GM18508 (cell line): ENCODE results near the gene WRNIP1.

Experiments
- ATAC-seq: cut with Tn5 transposase; IDR thresholded peaks from one replicate; pipeline ENCODE4 v1.9.1; 2021; ENCODE audit warnings: moderate number of reproducible peaks; ENCODE audit not compliant: insufficient read depth, unreplicated experiment

Gene WRNIP1

DNA sequence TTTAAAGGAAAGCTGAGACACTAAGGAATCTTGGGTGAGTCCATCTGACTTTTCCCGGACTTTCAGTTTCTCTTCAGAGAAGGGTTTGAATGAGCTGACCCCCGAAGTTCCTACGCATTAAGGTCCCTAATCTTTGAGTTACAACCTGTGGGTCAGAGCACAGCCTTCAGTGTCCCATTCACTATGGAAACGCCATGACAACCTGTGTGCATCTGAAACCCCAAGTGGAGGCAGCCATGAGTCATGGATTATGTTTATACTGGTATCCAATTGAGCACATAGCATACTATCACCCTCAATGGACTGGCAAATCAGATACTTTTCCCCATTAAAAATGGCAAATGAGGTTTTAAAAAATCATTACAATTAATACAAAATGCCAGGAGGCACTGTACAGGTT lies 25.9 kb upstream of the WRNIP1 start:
- no peak for ATAC-seq

- ATAC-seq, result no peak
These were observed 24.6 kb upstream of the WRNIP1 start for GRCh38 chr6:2740581-2740980.

GRCh38 chr6:2741756-2742155 lies 23.4 kb upstream of the WRNIP1 start:
- ATAC-seq, result no peak

- no peak for ATAC-seq
These were observed 21.6 kb upstream of the WRNIP1 start for GRCh38 chr6:2743280-2744208.

DNA sequence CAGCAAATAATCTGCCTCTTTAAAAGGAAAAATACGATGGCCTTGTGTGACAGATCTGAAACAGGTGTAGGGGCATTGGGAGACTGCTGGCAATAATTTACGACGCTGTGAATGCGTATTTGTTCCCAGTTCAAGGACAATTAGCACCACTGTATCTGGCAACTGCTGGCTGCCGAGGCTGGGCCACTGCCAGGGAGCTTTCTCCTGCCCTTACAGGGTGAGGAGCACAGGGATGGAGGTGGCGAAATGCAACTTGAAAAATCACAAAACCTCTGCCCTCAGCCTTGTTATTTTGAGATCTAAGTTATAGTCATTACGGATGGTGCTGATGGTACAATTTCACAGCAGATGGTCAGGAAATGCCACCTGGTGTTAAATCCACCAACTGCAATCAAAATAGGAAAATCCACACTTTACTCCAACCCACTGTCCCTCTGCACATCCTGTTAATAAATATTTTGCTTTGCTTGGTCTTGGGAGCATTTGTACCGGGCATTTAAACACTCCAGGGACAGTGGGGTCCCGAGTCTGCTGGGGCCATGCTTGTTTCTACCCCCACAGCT lies 20.9 kb upstream of the WRNIP1 start:
- no peak for ATAC-seq

DNA sequence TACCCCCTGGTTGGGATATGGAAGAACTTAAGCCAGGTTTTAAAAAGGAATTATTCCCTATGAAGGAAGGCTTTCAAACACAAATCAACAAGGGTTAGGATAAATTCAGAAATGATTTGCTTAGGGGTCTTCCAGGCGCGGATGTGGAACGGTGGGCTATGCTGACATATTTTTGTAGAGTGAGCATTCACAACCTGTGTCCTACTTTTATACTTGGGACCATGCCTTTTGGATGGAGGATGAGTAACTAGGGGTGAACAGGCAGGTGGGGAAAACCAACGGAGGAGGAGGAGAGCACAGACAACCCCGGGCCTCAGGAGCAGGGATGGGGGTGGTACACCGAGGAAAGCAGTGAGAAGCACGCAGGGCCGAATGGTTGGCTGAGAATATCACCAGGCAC lies 20.4 kb upstream of the WRNIP1 start:
- ATAC-seq, result no peak

DNA sequence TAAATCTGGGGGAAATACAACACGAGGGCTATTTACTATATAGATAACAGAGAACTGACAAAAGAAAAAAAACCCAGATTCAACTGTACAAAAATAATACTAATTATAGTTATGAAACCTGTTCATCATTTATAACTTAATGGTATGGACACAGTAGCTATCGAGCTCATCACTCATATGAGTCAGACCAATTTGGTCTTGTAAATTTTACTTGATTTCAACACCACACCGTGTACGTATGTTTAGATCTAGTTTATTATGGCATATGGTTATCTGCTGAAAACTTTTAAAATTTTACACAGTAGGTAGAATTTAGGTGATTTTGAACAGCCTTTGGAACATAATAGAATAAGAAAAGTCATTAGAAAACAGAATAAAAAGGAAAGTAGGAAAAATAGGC lies 19.9 kb upstream of the WRNIP1 start:
- no peak for ATAC-seq

DNA sequence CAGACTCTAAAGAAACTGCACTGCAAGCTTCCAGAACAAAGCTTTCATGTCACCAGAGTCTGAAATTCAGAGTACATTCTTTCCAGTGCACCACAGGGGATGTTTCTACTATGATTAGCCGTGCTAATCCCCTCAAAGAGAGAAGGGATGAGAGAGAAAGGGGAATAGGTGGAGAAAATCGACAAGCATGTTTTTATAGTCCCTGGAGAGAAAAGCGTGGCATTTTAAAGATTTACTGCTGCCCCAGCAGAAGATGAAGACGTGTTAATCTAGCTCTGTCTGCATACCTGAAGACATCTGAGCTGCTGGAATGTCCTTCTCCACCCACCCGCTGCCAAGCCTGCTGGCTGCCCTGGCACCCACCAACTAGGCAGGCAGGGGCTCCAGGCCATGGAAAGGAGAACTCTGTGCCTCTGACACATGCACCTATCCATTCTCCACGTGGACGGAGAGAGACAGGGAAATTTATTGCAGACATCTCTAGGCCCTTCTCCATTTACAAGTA lies 18.6 kb upstream of the WRNIP1 start:
- ATAC-seq, result no peak

DNA sequence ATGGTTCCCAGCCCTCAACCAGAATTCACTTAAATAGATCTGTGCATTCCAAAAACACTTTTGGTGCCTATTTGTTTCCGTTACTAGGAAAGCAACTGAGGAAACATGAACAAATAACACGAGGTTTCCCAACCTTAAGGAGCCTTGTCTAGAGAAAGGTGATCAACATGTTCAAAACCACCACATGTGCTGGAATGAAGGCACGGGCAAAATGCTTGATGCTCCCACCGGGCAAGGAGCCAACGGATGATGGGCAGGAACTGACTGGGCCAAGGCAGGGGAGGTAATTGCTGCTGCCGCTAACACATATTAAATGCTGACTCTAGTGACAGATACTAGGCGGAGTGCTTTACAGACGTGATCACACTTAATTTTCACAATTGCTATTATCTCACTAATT lies 17.0 kb upstream of the WRNIP1 start:
- no peak for ATAC-seq

- no peak for ATAC-seq
These were observed 15.1 kb upstream of the WRNIP1 start for GRCh38 chr6:2749969-2750600.

- no peak for ATAC-seq
These were observed 14.4 kb upstream of the WRNIP1 start, which contains the start of gene MYLK4 for GRCh38 chr6:2750832-2751231. Gene MYLK4 (minus strand): TSS chr6:2750922. CDS start chr6:2749294, 1,628 bp downstream.

DNA sequence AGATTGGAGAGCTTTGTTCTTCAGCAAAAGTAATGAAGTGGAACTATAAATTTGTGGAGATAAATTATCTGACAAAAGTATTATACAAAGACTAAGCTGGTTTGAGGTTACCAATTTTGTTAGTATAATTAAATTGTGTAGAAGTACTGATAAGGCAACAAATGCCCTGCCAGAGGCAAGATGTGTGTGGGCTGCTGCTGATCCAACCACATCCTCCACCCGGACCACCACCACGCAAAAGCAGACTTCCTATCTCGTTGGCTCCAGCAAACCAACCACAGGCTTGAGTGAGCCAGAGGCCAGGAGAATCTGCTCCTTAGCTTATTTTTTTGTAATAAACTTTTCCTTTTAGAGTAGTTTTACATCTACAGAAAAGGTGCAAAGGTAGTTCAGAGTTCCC lies 13.3 kb upstream of the WRNIP1 start:
- ATAC-seq, result no peak

- ATAC-seq, result no peak
These were observed 12.6 kb upstream of the WRNIP1 start for GRCh38 chr6:2752477-2753109.

DNA sequence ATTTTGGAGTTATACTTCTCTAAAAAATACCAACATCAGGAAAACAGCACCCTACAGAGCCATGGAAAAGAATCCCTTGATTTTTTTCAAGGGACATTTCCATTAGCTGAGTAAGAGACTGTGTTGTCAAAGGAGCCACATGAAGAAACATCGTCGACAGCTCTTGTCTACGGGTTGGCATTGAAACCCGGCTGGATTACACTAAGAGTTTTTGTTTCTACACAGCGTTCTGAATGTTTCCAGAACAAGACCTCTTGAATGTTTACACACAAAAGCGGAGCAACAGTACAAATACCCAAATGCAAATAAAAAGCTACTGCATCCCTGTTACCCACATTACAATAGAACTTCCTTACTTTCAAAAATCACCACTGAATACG lies 12.1 kb upstream of the WRNIP1 start:
- ATAC-seq, result no peak

GRCh38 chr6:2753743-2754142 lies 11.4 kb upstream of the WRNIP1 start:
- ATAC-seq, result no peak

- no peak for ATAC-seq
These were observed 10.8 kb upstream of the WRNIP1 start for GRCh38 chr6:2754393-2754792.

DNA sequence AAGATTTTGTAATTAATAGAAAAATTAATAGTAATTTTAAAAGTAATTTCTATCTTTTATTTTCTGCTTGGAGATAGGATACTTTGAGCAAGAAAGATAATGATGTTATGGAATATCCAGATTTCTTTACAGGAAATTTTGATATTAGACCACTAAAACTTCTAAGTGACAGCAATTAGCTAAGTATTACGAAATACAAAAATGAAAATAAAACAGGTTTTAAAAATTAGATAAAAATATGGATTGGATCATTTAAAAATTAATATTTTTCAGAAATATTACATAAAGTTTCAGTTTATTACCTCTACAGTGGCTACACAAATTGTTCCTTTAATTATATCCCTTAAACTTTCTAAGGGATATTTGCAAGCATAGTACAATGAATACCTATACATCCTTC lies 10.3 kb upstream of the WRNIP1 start:
- ATAC-seq, result no peak

DNA sequence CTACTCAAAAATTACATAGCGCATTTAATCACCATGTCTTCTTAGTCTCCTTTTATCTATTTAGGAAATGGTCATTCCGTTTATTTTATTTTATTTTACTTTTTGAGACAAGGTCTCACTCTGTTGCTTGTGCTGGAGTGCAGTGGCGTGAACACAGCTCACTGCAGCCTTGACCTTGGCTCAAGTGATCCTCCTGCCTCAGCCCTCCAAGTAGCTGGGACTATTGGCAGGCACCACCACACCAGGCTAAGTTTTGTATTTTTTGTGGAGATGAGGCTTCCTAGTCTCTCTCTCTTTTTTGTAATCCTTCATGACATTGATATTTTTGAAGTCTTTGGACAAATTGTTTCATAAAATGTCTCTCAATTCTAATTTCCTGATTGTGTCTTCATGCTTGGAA lies 9.7 kb upstream of the WRNIP1 start:
- ATAC-seq, result no peak

DNA sequence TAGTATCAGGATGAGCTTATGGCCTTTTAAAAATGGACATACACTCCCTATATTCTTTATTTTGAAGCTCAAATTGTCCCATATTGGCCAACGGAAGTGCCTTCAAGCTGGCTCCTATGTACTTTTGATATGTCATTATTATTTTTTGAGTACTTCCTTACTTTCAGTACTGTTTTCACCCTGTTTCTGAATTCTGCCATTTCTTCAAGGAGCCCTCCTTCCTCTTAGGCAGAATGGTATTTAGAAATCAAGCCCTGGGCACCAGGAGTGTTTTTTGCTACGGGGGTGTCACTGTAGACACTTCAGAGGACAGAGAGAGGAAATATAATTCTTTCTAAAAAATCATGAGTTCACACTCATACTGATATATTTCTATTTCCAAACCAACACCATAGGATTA lies 9.0 kb upstream of the WRNIP1 start:
- no peak for ATAC-seq

DNA sequence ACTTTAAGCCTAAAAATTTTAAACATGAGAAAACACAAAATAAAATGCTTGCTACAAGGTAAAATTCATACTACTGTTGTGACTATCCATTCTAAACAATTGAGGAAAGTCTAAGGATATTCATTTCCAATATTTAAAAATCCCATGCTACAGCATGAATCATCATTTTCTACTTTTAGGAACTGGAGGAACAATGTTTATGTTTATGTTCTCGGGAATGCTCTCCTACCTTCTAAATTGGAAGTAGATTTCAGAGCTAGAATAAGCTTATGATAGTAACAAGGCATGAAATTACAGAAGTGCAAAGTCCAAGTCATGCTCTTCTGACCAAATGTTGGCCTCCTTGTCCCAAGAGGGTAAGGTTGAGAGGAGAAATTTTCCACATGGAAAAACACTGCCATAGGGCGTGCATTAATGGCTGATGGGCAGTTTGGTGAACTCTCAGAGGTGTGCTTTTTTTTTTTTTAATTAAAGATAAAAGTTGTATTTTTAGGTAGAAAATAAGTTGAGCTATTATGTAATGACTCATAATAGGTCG lies 8.4 kb upstream of the WRNIP1 start:
- ATAC-seq, result no peak

DNA sequence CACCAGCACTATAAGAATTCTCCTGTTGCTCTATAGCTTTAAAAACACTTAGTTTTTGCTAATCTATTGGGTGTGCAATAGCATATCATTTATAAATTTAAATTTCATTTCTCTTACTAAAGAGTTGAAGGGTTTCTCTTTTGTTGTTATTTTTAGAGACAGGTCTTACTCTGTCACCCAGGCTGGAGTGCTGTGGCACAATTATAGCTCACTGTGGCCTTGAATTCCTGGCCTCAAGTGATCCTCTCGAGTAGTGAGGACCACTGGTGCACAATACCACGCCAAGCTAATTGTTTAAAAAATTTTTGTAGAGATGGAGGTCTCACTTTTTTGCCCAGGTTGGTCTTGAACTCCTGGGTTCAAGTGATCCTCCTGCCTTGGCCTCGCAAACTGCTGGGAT lies 6.2 kb upstream of the WRNIP1 start:
- no peak for ATAC-seq
